HG02981 (cell line): ENCODE results near the gene TMEM81.

ENCODE experiments used
- ATAC-seq: cut with Tn5 transposase; IDR thresholded peaks from one replicate; pipeline ENCODE4 v1.9.1; 2021; ENCODE audit warnings: mild to moderate bottlenecking, moderate library complexity; ENCODE audit not compliant: unreplicated experiment

TMEM81 gene

GRCh38 chr1:205077158-205077933 is 6.9 kb downstream of the TMEM81 start:
- ATAC-seq = no peak

DNA sequence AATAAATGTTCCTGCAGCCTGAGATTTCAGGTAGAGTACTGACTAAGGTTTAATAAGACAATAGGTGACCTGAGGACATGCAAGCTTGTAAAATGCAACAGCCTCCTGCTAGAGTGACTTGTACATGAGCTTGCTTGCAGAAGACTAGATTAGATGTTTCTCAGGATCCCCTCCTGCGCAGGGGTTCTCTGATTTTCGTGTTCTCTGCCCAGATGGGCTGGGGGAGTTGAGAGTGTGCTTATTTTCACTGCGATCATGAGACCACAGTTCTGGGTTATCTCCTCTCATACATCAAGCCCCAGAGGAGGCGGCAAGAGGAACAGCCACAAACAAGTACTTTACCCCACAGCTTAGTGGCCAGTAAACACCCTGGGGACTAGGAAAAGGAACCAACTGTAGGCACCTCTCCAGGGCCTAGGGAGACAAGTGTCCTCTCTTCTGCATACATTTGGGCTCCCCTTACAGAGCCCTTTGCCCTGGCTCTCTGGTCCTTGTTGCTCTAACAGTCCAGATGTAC is 8.0 kb downstream of the TMEM81 start:
- no peak for ATAC-seq

DNA sequence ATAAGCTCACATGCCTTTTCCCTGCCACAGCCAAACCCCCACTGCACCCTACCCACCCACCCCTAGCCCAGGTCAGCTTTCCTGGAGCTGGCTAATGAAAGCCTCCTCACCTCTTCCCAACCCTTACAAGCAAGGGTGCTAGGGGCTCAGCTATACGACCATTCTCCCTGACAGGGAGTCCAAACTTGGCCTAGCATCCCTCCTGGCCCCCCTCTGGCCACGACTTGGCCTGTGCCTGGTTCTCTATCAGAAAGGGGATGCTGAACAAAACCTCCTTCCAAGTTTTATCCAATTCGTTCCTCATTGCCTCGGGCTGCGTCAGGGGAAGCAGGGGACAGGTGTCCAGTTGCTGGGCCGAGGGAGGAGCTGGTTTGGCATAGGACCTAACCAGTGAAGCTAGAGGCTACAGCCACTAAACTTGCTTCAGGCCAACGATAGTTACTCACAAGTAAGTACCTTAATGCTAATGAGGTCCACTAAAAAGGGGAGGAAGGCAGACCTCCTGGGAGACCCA is 8.6 kb downstream of the TMEM81 start:
- no peak for ATAC-seq

GRCh38 chr1:205074513-205074912 is 9.7 kb downstream of the TMEM81 start:
- no peak for ATAC-seq

DNA sequence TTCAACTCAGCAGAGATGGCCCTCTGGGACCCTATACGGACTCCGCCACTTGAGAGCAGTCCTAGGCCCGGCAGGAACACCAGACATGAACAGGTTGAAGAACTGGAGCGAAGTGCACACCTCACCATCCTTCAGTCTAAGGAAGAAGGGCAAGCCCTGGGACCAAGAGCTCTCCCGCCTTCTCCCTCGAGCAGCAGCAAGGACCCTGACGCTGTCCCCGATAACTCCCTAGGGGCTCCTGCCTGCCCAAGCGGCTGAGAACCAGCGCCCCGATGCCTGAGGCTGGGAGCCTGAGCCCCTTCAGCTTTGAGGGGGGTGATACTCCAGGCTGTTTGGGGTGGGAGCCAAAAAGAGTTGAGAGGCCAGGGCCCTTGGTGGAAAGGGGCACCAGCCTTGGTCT is 10.2 kb downstream of the TMEM81 start:
- ATAC-seq = no peak

DNA sequence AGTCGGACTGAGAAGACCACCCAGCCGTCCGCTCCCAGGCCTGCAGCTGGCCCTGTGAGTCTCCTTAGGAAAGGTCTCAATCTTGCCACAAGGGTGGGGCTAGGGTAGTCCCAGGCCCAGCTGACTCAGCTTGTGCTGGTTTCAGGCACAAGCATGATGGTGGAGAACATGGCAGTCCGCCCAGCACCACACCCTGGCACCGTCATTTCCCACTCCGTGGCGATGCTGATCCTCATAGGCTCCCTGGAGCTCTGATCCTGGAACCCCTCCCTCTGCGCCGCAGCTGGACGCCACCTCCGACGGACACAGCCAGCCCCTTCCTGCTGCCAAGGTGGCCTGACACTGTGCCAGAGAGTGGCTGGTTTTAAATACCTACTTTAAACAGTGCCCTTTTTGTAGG is 10.7 kb downstream of the TMEM81 start:
- no peak for ATAC-seq

- no peak for ATAC-seq
Measured at GRCh38 chr1:205072881-205073280, 11.4 kb downstream of the TMEM81 start.

DNA sequence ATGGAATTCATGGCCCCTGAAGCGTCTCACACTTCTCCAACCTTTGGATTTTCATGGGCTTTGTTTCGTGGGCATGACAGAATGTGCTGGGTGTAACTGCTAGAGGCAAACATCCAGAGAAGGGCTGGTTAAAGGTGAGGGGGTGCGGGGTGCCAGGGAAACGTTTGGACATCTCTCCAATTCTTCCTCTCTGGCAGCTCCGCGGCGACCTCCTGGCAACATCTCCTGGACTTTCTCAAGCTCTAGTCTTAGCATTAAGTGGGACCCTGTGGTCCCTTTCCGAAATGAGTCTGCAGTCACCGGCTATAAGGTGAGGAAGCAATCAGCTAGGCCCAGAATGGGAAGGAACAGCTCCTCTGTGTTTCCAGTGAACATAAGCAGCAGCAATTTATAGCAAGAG is 12.0 kb downstream of the TMEM81 start:
- no peak for ATAC-seq

DNA sequence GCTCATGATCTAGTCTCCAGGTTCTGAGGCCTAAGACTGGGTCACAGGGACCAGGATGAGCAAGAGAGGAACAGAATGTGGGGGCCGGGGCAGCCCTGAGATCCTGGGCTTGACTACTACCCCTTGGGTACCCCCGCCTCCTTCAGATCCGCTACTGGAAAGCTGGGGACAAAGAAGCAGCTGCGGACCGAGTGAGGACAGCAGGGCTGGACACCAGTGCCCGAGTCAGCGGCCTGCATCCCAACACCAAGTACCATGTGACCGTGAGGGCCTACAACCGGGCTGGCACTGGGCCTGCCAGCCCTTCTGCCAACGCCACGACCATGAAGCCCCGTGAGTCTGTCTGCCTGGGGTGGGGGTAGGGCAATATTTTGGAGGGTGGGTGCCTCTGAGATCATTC is 12.5 kb downstream of the TMEM81 start:
- no peak for ATAC-seq

GRCh38 chr1:205071028-205071409 is 13.2 kb downstream of the TMEM81 start:
- ATAC-seq = no peak

- no peak for ATAC-seq
Measured at GRCh38 chr1:205069371-205070125, 14.7 kb downstream of the TMEM81 start.

DNA sequence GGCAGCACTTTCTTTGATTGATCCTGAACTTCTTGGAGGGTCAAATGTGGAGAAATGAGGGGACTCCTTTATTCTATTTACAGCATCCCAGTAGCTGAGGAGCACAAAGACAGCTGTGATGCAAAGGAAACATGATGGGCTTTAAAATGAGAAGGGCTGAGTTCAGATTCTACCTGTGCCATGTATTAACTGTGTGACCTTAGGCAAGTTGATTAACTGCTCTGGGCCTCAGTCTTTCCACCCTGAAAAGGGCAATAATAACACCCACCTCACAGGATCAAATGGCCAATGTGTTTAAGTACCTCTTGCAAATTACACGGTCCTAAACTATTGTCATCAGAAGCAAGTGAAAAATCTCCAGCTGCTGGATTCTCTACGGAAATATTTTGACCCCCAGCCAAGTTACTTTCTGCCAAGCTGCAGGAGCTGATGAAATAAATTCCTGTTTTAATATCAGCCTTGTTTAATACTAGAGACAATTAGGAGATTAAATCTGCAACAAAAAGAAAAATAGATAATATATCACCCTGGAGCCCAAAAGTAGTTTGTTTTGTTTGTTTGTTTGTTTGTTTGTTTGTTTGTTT is 15.7 kb downstream of the TMEM81 start:
- ATAC-seq = no peak

GRCh38 chr1:205068001-205068400 is 16.3 kb downstream of the TMEM81 start:
- no peak for ATAC-seq

- ATAC-seq = no peak
Measured at GRCh38 chr1:205067031-205067430, 17.2 kb downstream of the TMEM81 start.

DNA sequence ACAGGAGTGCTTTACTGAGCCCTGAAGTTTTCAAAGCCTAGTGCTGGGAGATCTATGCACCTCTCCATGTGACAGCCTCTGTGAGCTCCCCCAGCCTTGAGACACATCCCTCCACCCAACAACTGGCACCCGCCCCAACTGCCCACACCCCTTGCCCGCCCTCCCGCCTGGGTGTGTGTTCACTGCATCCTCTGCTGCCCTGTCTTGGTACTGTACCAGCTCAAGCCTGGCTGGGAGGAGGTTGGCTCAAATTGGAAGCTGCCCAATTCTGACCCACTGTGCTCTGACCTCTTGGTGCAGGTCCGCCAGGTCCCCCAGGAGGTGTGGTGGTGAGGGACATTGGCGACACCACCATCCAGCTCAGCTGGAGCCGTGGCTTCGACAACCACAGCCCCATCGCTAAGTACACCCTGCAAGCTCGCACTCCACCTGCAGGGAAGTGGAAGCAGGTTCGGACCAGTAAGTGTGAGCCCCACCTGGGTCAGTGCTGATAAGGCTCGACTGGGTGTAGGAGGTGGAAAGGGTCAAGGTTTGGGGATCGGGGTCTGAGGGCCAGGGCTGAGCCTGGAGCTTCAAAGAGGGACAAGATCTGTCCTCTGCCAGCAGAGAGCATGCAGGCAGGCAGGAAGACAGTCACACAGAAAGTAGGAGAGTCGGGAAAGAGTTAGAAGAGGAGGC is 18.0 kb downstream of the TMEM81 start:
- ATAC-seq = no peak

DNA sequence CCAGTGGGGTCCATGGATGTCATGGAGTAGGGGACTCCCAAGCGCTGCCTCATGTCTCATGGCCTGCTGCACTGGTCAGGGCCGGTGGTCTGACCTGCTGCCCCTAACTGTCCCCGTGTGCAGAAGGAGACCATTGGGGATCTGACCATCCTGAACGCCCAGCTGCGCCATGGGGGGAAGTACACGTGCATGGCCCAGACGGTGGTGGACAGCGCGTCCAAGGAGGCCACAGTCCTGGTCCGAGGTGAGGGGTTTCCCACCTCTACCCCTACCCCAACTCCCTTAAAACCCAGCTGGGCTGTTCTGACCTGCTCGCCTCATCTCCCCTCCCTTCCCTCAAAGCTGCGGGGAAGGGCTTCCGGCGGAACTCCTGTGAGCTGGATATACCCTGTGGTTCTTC is 18.6 kb downstream of the TMEM81 start:
- ATAC-seq = no peak

DNA sequence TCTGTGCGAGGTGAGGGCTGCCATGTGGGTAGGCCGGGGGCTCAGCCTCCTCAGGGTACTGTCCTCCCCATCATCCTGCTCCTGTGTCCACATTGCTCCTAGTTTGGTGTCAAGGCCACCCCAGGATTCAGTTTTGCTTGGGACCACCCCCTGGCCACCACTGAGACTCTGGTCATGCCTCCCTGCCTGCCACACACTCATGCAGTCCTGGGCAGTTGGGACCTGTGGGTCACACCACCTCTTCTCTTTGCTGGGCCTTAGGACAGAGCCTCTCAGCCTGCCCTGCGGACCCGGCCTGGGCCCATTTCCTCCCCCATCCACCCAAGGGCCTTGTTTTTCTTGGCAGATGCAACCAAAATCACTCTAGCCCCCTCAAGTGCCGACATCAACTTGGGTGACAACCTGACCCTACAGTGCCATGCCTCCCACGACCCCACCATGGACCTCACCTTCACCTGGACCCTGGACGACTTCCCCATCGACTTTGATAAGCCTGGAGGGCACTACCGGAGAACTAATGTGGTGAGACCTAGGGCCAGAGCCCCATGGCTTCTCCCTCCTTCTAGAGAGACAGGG is 19.4 kb downstream of the TMEM81 start:
- ATAC-seq = no peak

DNA sequence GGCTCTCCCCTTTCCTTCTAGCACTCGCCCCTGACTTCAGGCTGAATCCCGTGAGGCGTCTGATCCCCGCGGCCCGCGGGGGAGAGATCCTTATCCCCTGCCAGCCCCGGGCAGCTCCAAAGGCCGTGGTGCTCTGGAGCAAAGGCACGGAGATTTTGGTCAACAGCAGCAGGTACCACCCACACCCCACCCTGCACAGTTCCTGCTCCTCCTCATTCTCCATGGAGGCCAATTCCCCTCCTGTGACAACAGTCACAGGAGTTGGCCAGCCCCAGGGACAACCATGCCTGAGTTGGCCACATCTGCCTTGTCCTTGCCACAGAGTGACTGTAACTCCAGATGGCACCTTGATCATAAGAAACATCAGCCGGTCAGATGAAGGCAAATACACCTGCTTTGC is 20.0 kb downstream of the TMEM81 start:
- ATAC-seq = no peak

DNA sequence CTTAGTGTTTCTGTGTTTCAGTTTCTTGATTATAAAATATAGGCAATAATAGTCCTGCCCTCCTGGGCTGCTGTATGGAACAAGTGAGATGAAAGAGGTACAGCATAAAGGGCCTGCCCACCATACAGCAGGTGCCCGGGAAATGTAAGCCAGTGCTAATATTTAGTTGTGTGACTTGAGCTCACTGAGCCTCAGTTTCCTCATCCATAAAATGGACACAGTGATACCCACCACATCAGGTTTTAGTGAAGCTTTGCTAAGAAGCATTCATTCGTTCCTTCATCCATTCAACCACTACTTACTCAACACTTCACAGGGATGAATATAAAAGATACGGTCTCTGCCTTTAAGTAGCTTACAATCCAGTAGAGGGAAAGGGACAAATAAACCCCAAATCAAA is 21.4 kb downstream of the TMEM81 start:
- no peak for ATAC-seq

DNA sequence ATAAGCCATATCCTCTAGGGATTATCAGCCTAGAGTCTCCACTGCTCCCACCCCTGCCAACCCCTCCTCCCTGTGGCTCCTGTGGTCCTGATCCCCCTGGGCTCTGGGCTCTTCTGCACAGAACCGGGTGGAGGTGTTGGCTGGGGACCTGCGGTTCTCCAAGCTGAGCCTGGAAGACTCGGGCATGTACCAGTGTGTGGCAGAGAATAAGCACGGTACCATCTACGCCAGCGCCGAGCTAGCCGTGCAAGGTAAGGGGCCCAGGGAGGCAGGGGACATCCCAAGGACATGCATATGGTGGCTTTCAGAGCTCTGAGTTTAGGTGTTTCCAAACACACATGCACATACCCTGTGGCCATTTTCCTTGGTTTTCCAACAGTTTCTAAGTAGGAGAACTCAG is 21.9 kb downstream of the TMEM81 start:
- no peak for ATAC-seq

- ATAC-seq = no peak
Measured at GRCh38 chr1:205061665-205062069, 22.6 kb downstream of the TMEM81 start.
